ENCODE measurements around the gene ARHGAP11A. TPM values are rescaled to one million over a fixed set of nuclear protein-coding genes. Genes with fewer than 3 reads are reported as not detected.

ARHGAP11A gene
- total and polyA plus RNA-seq, 4 donors: 0.42 to 20.6 (median 0.98) TPM

DNA sequence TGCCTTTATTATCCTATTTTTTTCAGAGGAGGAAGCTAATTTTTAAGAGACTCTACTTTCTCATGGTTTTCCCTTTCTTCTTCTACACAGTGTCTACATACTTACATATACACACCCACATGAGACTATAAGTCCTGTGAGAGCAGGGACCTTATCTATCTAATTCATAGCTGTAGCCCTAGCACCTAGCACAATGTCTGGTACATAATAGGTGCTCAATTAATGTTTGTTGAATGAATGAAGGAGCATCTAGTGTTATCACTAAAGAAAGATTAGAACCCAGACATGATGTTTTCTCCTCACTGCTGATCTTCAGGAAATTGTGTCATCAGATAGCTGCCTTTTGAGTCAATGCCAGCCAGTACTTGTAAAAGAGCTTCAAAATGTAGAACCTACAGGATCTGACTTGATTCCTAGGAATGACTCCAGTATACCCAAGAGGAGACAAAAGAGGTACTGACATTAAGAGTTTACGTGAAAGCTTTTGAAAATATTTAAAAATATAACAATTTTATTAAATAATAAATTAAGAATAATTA lies 28.7 kb downstream of the ARHGAP11A start:
- no peak overlapping the region for H3K27ac ChIP-seq (ENCODE audit: low read depth in 1 of 2, low read length in 2 of 2)
- no peak for DNase-seq (ENCODE audit: low spot score)
- H3K4me1 ChIP-seq (ENCODE audit: control insufficient read depth in 4 of 4, insufficient read depth in 4 of 4, low read length in 3 of 4): no peaks in the 10 kb centered on the region
- no peaks in the 10 kb centered on the region for H3K9me3 ChIP-seq (ENCODE audit: control insufficient read depth in 4 of 4, low read length in 3 of 4)
- 94% methylated on average over 1 of the region's 1 CpG for WGBS
- no peaks in the 10 kb centered on the region for H3K36me3 ChIP-seq (ENCODE audit: control insufficient read depth in 4 of 4, insufficient read depth in 3 of 4, low read depth in 1 of 4, low read length in 3 of 4)
- H3K27me3 ChIP-seq (ENCODE audit: control insufficient read depth in 4 of 4, insufficient read depth in 4 of 4, low read length in 3 of 4): no peaks in the 10 kb centered on the region
- TF ChIP-seq TAF1 (conservative IDR thresholded peaks at IDR 0.05): no peak
- no peak for TF ChIP-seq FOXA2 (IDR thresholded peaks at IDR 0.05)
- no peak for TF ChIP-seq FOXA1 (IDR thresholded peaks at IDR 0.05)
- no peak for TF ChIP-seq JUND (IDR thresholded peaks at IDR 0.05)
- TF ChIP-seq, protein P1, sequence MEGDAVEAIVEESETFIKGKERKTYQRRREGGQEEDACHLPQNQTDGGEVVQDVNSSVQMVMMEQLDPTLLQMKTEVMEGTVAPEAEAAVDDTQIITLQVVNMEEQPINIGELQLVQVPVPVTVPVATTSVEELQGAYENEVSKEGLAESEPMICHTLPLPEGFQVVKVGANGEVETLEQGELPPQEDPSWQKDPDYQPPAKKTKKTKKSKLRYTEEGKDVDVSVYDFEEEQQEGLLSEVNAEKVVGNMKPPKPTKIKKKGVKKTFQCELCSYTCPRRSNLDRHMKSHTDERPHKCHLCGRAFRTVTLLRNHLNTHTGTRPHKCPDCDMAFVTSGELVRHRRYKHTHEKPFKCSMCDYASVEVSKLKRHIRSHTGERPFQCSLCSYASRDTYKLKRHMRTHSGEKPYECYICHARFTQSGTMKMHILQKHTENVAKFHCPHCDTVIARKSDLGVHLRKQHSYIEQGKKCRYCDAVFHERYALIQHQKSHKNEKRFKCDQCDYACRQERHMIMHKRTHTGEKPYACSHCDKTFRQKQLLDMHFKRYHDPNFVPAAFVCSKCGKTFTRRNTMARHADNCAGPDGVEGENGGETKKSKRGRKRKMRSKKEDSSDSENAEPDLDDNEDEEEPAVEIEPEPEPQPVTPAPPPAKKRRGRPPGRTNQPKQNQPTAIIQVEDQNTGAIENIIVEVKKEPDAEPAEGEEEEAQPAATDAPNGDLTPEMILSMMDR (IDR thresholded peaks at IDR 0.05; ENCODE audit: low read depth, low read length, missing input control): no peak
- TF ChIP-seq HNF4A (conservative IDR thresholded peaks at IDR 0.05): no peak
- TF ChIP-seq ZBTB33 (IDR thresholded peaks at IDR 0.05): no peak
- no peak for TF ChIP-seq EGR1 (IDR thresholded peaks at IDR 0.05; ENCODE audit: low read depth in 2 of 2)
- TF ChIP-seq ATF3 (IDR thresholded peaks at IDR 0.05): no peak
- TF ChIP-seq RAD21 (IDR thresholded peaks at IDR 0.05): no peak
- TF ChIP-seq, protein P2, sequence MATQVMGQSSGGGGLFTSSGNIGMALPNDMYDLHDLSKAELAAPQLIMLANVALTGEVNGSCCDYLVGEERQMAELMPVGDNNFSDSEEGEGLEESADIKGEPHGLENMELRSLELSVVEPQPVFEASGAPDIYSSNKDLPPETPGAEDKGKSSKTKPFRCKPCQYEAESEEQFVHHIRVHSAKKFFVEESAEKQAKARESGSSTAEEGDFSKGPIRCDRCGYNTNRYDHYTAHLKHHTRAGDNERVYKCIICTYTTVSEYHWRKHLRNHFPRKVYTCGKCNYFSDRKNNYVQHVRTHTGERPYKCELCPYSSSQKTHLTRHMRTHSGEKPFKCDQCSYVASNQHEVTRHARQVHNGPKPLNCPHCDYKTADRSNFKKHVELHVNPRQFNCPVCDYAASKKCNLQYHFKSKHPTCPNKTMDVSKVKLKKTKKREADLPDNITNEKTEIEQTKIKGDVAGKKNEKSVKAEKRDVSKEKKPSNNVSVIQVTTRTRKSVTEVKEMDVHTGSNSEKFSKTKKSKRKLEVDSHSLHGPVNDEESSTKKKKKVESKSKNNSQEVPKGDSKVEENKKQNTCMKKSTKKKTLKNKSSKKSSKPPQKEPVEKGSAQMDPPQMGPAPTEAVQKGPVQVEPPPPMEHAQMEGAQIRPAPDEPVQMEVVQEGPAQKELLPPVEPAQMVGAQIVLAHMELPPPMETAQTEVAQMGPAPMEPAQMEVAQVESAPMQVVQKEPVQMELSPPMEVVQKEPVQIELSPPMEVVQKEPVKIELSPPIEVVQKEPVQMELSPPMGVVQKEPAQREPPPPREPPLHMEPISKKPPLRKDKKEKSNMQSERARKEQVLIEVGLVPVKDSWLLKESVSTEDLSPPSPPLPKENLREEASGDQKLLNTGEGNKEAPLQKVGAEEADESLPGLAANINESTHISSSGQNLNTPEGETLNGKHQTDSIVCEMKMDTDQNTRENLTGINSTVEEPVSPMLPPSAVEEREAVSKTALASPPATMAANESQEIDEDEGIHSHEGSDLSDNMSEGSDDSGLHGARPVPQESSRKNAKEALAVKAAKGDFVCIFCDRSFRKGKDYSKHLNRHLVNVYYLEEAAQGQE (IDR thresholded peaks at IDR 0.05): no peak
- TF ChIP-seq HNF4G (IDR thresholded peaks at IDR 0.05): no peak
- TF ChIP-seq NR2F2 (IDR thresholded peaks at IDR 0.05): no peak
- TF ChIP-seq MAX (IDR thresholded peaks at IDR 0.05): no peak
- no peak for TF ChIP-seq RXRA (IDR thresholded peaks at IDR 0.05)
- no peak for TF ChIP-seq YY1 (IDR thresholded peaks at IDR 0.05)
- no peak overlapping the region for H3K4me3 ChIP-seq (ENCODE audit: low read depth in 1 of 3, low read length in 3 of 3)
- H3K9ac ChIP-seq (ENCODE audit: low read depth in 1 of 2, low read length in 2 of 2): no peak overlapping the region

DNA sequence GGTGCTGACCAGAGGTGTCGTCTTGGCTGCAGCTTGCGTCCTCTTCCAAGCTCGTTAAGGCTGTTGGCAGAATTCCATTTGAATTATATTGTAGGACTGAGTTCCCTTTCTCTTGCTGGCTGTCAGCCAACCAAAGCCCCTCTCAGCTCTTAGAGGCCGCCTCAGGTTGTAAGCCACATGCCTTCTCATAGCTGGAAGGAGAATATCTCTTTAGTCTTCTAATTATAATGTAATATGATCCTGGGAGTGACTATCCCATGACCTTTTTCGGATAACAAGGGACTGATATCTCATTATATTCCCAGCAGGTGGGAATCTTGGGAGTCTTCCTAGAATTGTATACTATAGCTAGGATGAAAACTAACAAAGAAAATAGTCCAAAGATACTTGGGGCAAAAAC lies 31.0 kb downstream of the ARHGAP11A start:
- Histone ChIP-seq H3K27ac (ENCODE audit: low read depth in 1 of 2, low read length in 2 of 2) (no peak overlapping the region), H3K36me3 (ENCODE audit: control insufficient read depth in 4 of 4, insufficient read depth in 3 of 4, low read depth in 1 of 4, low read length in 3 of 4) (no peaks in the 10 kb centered on the region), H3K9ac (ENCODE audit: low read depth in 1 of 2, low read length in 2 of 2) (no peak overlapping the region), H3K9me3 (ENCODE audit: control insufficient read depth in 4 of 4, low read length in 3 of 4) (no peaks in the 10 kb centered on the region), H3K27me3 (ENCODE audit: control insufficient read depth in 4 of 4, insufficient read depth in 4 of 4, low read length in 3 of 4) (no peaks in the 10 kb centered on the region), H3K4me1 (ENCODE audit: control insufficient read depth in 4 of 4, insufficient read depth in 4 of 4, low read length in 3 of 4) (peaks cover 0 to 5% (median 0%) of the 10 kb centered on the region in 4 donors), H3K4me3 (ENCODE audit: low read depth in 1 of 3, low read length in 3 of 3) (no peak overlapping the region)
- no peak for DNase-seq (ENCODE audit: low spot score)
- 75% methylated on average over 5 of the region's 5 CpGs for WGBS
- TF ChIP-seq EGR1 (IDR thresholded peaks at IDR 0.05; ENCODE audit: low read depth in 2 of 2) (no peak), SP1 (IDR thresholded peaks at IDR 0.05) (no peak), TAF1 (conservative IDR thresholded peaks at IDR 0.05) (no peak), HNF4A (conservative IDR thresholded peaks at IDR 0.05) (no peak), FOXA2 (IDR thresholded peaks at IDR 0.05) (no peak), YY1 (IDR thresholded peaks at IDR 0.05) (no peak), NR2F2 (IDR thresholded peaks at IDR 0.05) (no peak), GABPA (IDR thresholded peaks at IDR 0.05 in 1 of 2, conservative IDR thresholded peaks at IDR 0.05 in 1 of 2) (no peak), JUND (IDR thresholded peaks at IDR 0.05) (no peak), RAD21 (IDR thresholded peaks at IDR 0.05) (no peak), HNF4G (IDR thresholded peaks at IDR 0.05) (no peak)
- TF ChIP-seq, protein P2 (IDR thresholded peaks at IDR 0.05): no peak
- TF ChIP-seq, protein P1 (IDR thresholded peaks at IDR 0.05; ENCODE audit: low read depth, low read length, missing input control): no peak
